ENCODE results near the gene PDE7B. TPM values are rescaled to one million over a fixed set of nuclear protein-coding genes. Genes with fewer than 3 reads are reported as not detected.

Gene PDE7B
- total and polyA plus RNA-seq, 4 donors = 0.26 to 3.7 (median 1.8) TPM

- 75 to 83% methylated on average over 2 of the region's 2 CpGs for WGBS, 2 donors
- Histone ChIP-seq H3K4me1 (ENCODE audit: control insufficient read depth in 5 of 5, insufficient read depth in 5 of 5, low read length in 5 of 5) (peaks cover 0 to 13% (median 4%) of the 10 kb centered on the region in 5 donors), H3K9me3 (ENCODE audit: control insufficient read depth in 4 of 4, insufficient read depth in 3 of 4, low read length in 3 of 4) (no peaks in the 10 kb centered on the region), H3K27me3 (ENCODE audit: control insufficient read depth in 3 of 3, insufficient read depth in 3 of 3, low read length in 2 of 3) (no peaks in the 10 kb centered on the region), H3K4me3 (no peak overlapping the region), H3K36me3 (ENCODE audit: control insufficient read depth in 4 of 4, insufficient read depth in 4 of 4, low read length in 4 of 4) (no peaks in the 10 kb centered on the region), H3K9ac (ENCODE audit: insufficient read depth in 1 of 2, low read length in 2 of 2) (no peak overlapping the region), H3K27ac (ENCODE audit: low read depth in 1 of 2, low read length in 1 of 2) (no peak overlapping the region)
- ATAC-seq (ENCODE audit: insufficient read depth, low FRiP score) (no peak), DNase-seq (peak in 1 of 3 donors; percentile 22)
- TF ChIP-seq, protein P1, sequence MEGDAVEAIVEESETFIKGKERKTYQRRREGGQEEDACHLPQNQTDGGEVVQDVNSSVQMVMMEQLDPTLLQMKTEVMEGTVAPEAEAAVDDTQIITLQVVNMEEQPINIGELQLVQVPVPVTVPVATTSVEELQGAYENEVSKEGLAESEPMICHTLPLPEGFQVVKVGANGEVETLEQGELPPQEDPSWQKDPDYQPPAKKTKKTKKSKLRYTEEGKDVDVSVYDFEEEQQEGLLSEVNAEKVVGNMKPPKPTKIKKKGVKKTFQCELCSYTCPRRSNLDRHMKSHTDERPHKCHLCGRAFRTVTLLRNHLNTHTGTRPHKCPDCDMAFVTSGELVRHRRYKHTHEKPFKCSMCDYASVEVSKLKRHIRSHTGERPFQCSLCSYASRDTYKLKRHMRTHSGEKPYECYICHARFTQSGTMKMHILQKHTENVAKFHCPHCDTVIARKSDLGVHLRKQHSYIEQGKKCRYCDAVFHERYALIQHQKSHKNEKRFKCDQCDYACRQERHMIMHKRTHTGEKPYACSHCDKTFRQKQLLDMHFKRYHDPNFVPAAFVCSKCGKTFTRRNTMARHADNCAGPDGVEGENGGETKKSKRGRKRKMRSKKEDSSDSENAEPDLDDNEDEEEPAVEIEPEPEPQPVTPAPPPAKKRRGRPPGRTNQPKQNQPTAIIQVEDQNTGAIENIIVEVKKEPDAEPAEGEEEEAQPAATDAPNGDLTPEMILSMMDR (IDR thresholded peaks at IDR 0.05; ENCODE audit: control extremely low read depth, extremely low read depth) = no peak
These were observed 55.5 kb downstream of the PDE7B start for GRCh38 chr6:135906972-135907465.

- WGBS, 2 donors = 46 to 61% methylated on average over 9 of the region's 9 CpGs
- H3K36me3 ChIP-seq (ENCODE audit: control insufficient read depth in 4 of 4, insufficient read depth in 4 of 4, low read length in 4 of 4) = no peaks in the 10 kb centered on the region
- no peak for ATAC-seq (ENCODE audit: insufficient read depth, low FRiP score)
- H3K4me1 ChIP-seq (ENCODE audit: control insufficient read depth in 5 of 5, insufficient read depth in 5 of 5, low read length in 5 of 5) = no peaks in the 10 kb centered on the region
- TF ChIP-seq, protein P1 (IDR thresholded peaks at IDR 0.05; ENCODE audit: control extremely low read depth, extremely low read depth) = peak; percentile 44
- no peak overlapping the region for H3K4me3 ChIP-seq
- H3K9ac ChIP-seq (ENCODE audit: insufficient read depth in 1 of 2, low read length in 2 of 2) = no peak overlapping the region
- no peaks in the 10 kb centered on the region for H3K9me3 ChIP-seq (ENCODE audit: control insufficient read depth in 4 of 4, insufficient read depth in 3 of 4, low read length in 3 of 4)
- H3K27me3 ChIP-seq (ENCODE audit: control insufficient read depth in 3 of 3, insufficient read depth in 3 of 3, low read length in 2 of 3) = no peaks in the 10 kb centered on the region
- DNase-seq = peak in 1 of 3 donors; percentile 38
- no peak overlapping the region for H3K27ac ChIP-seq (ENCODE audit: low read depth in 1 of 2, low read length in 1 of 2)
These were observed 58.4 kb downstream of the PDE7B start for GRCh38 chr6:135909737-135910387.

GRCh38 chr6:135910790-135911618 lies 59.5 kb downstream of the PDE7B start:
- 72 to 74% methylated on average over 2 of the region's 2 CpGs for WGBS, 2 donors
- TF ChIP-seq, protein P1 (IDR thresholded peaks at IDR 0.05; ENCODE audit: control extremely low read depth, extremely low read depth) = no peak
- H3K27ac ChIP-seq (ENCODE audit: low read depth in 1 of 2, low read length in 1 of 2) = no peak overlapping the region
- no peaks in the 10 kb centered on the region for H3K9me3 ChIP-seq (ENCODE audit: control insufficient read depth in 4 of 4, insufficient read depth in 3 of 4, low read length in 3 of 4)
- DNase-seq = no peak
- H3K9ac ChIP-seq (ENCODE audit: insufficient read depth in 1 of 2, low read length in 2 of 2) = no peak overlapping the region
- H3K4me3 ChIP-seq = no peak overlapping the region
- no peaks in the 10 kb centered on the region for H3K27me3 ChIP-seq (ENCODE audit: control insufficient read depth in 3 of 3, insufficient read depth in 3 of 3, low read length in 2 of 3)
- no peak for ATAC-seq (ENCODE audit: insufficient read depth, low FRiP score)
- no peaks in the 10 kb centered on the region for H3K36me3 ChIP-seq (ENCODE audit: control insufficient read depth in 4 of 4, insufficient read depth in 4 of 4, low read length in 4 of 4)
- H3K4me1 ChIP-seq (ENCODE audit: control insufficient read depth in 5 of 5, insufficient read depth in 5 of 5, low read length in 5 of 5) = no peaks in the 10 kb centered on the region

Data from lung (tissue), 12 donors.